SJSA1 (cell line): Measurements from ENCODE around the gene COL16A1. TPM values are rescaled to one million over a fixed set of nuclear protein-coding genes. Genes with fewer than 3 reads are reported as not detected.

Source experiments
- DNase-seq, 2 experiments: peaks; one replicate each; pipeline ENCODE4 v3.0.0-alpha.2; 2015 to 2020; ENCODE audit warnings: low spot score in 2 of 2, low read depth in 1 of 2
- H3K27ac ChIP-seq: fragments of 250-450 bp; sonication (Bioruptor Pico); 2 replicates; pipeline ENCODE4 v1.5.1; 2020; ENCODE audit warnings: mild to moderate bottlenecking, moderate library complexity
- H3K27me3 ChIP-seq: fragments of 250-450 bp; sonication (Bioruptor Pico); replicated peaks from 2 replicates; pipeline ENCODE4 v1.5.1; 2020; ENCODE audit warnings: mild to moderate bottlenecking, moderate library complexity
- H3K36me3 ChIP-seq: fragments of 250-450 bp; sonication (Bioruptor Pico); 2 replicates; pipeline ENCODE4 v1.5.1; 2020; ENCODE audit warnings: mild to moderate bottlenecking
- H3K4me1 ChIP-seq: fragments of 250-450 bp; sonication (Bioruptor Pico); replicated peaks from 2 replicates; pipeline ENCODE4 v1.6.1; 2021; ENCODE audit warnings: mild to moderate bottlenecking
- H3K4me3 ChIP-seq: fragments of 250-450 bp; sonication (Bioruptor Pico); 2 replicates; pipeline ENCODE4 v1.5.1; 2020; ENCODE audit warnings: mild to moderate bottlenecking
- H3K9me3 ChIP-seq: fragments of 250-450 bp; sonication (Bioruptor Pico); replicated peaks from 2 replicates; pipeline ENCODE4 v1.5.1; 2020; ENCODE audit warnings: mild to moderate bottlenecking
- total RNA-seq: library from RNA; depleted of rRNA; stranded (reverse); fragments of >200 nt; shearing (Covaris generic); gene quantifications from 2 replicates; pipeline ENCODE4 v1.2.3, GENCODE V29; 2014

Gene COL16A1
- total RNA-seq, 1 experiment from 2014 or later: 365 TPM

DNA sequence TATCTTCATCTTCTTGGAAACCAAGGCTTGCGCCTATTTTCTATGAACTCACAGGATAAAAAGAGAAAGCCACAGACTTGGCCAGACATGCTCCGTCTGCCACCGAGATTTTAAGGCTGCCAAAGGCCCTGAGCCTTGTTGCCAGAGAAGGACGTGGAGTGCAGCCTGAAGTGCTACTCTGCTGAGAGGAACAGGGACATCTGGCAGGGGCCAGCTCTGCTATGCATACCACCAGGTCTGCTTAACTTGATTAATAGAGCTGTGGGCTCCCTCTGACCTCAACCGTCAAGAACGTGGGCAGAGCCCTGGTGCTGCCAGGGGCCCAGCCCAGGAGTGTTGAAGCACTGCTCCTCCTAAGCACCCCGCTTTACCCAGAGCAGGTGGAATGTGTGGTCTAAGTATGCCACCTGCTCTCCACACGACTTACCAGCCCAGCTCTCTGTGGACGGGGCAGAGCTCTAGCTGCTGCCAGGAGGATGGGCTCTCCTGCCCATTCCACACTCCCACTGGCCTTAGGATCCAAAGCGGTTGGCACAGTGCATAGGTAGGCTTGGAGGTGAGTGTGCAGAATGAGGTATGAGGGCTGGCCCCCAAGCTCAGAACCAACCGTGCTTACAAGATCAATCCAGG, 75.8 kb downstream of the COL16A1 start:
- Histone ChIP-seq H3K4me1 (peaks cover 18% of the 10 kb centered on the region), H3K4me3 (no peak overlapping the region)
- DNase-seq: no peak

DNA sequence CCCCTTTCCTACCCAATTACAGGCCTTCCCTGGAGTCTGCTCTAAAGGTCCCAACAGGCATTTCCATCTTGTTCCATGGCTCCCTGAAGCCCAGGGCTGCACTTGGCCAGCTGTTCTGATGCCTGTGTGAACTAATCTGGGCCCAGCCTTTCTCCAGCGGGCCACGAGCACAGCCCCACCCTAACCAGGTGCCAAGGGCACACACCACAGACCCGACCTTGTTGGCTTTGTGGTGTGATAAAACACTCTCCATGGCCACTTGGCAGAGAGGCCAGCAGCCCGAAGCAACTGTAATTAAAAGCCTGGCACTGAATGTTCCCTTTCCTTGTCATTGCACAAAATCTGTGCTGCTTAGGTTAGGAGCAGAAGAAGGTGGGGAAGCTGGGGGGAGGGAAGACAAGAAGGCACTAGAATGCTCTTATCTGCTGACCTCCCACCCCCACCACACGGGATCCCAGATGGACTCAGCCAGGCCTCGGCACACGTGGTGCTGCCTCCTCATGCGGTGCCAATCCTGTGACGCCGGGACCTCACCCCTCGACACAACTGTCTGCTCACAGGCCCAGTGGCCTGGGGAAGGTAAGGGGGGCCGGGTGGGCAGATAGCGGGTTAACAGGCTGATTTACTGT, 76.4 kb downstream of the COL16A1 start:
- Histone ChIP-seq H3K27me3 (no peaks in the 10 kb centered on the region), H3K9me3 (no peaks in the 10 kb centered on the region), H3K27ac (no peak overlapping the region), H3K36me3 (peaks cover 44% of the 10 kb centered on the region), H3K4me1 (peaks cover 18% of the 10 kb centered on the region), H3K4me3 (no peak overlapping the region)
- no peak for DNase-seq

More for the DNA sequence above, 75.8 kb downstream of the COL16A1 start:
- H3K27me3 ChIP-seq: no peaks in the 10 kb centered on the region
- H3K27ac ChIP-seq: no peak overlapping the region
- no peaks in the 10 kb centered on the region for H3K9me3 ChIP-seq
- H3K36me3 ChIP-seq: peaks cover 51% of the 10 kb centered on the region

DNA sequence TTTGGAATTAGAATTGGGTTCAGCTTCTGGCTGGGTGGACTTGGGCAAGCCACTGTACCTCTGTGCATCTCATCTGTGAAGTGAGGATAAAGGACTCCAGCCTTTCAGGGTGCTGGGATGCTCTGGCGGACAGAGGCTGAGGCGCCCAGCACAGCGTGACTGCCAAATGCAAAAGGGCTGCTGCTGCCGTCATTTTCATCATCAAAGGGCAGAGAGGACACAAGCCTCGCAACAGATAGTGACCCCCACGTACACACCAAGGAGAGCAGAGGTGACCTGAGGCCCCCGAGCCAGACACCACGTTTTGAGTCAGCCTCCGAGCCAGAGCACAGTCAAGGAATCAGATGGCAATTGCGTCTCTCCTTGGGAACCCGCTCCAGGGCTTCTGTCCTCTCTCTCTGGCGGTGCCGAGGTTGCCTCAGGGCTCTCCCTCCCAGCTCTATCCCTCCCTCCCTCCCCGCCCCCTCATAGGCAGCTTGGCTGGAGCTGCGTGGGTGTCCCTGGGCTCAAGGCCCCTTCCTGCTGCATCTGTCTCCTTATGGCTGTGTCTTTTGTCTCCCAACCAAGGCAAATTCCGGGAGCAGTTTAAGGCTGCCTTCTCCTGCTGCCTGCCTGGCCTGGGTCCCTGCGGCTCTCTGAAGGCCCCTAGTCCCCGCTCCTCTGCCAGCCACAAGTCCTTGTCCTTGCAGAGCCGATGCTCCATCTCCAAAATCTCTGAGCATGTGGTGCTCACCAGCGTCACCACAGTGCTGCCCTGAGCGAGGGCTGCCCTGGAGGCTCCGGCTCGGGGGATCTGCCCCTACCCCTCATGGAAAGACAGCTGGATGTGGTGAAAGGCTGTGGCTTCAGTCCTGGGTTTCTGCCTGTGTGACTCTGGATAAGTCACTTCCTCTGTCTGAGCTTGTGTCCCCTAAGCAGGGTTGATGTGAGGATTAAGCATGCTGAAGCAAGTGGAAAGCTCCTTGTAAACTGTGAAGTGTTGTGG, 77.3 kb downstream of the COL16A1 start:
- DNase-seq: peak; percentile 41 to 60
- H3K36me3 ChIP-seq: peaks cover 35% of the 10 kb centered on the region

DNA sequence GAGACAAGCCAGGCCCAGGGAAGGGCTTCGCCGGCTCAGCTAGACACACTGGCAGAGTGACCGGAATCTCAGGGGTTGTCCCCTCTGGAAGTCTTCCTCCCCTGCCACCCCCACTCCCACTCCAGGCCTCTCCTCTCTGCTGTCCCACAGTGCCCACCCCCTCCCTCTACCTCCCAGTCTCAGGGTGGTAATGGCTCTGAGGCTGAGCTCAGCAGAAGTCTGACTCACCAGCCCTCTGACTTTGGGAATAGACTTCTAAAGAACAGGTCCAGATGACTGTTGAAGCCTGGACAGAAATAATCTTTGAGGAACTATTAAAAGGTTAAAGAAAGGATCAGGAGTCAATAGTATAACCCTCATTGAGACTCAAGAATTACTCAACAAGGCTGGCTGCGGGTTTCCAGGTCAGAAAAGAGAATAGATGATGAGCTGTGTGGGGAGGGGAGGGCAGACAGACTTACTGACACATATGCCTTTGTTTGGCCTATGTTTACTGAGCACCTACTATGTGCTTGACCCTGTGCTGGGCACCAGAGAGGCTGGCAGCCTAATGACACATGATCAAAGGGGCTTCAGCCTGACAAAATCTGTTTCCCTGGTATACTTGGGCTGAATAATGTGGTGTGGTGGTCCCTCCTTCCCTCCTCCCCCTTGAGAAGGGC, 78.1 kb downstream of the COL16A1 start:
- Histone ChIP-seq H3K4me3 (no peak overlapping the region), H3K27ac (no peak overlapping the region), H3K27me3 (no peaks in the 10 kb centered on the region), H3K9me3 (no peaks in the 10 kb centered on the region), H3K36me3 (peaks cover 27% of the 10 kb centered on the region), H3K4me1 (peaks cover 18% of the 10 kb centered on the region)
- DNase-seq: peak in 1 of 2 experiments; percentile 25

More for the DNA sequence above, 77.3 kb downstream of the COL16A1 start:
- Histone ChIP-seq H3K4me1 (peaks cover 18% of the 10 kb centered on the region), H3K27me3 (no peaks in the 10 kb centered on the region), H3K27ac (no peak overlapping the region; the same call in 1 of the 2 replicates), H3K9me3 (no peaks in the 10 kb centered on the region), H3K4me3 (no peak overlapping the region)

DNA sequence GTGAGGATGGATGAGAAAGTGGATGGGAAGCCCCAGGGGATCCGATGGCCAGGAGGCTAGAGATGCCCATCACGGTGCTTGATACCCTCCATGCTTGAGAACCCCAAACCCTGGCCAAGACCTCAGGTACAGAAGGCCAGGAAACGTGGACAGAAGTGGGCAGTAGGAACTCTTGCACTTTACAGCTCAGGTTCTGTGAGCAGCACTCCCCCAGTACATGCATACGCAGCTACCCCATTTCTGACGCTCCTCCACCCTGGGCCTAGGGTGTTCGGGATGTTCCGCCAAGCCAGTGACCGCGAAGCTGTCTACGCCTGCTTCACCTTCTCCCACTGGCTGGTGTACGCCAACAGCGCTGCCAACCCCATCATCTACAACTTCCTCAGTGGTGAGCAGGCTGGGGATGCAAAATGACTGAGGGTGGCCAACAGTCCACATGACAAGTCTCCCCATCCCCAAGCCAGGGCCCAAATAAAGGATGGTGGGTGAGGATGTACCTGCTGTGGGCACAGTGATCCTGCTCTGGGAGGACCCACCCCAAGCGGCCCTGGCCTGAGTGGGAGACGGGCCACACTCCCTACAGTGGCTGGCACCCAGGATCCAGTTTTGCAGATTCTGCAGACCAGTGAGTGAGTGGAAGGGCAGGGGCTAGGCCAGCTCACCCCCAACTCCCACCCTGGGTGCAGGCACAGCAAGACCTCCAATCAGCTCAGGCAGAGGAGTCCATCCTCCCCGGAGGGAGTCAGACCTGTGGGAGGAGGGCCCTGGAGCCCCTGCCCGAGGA, 78.9 kb downstream of the COL16A1 start:
- H3K4me1 ChIP-seq: peaks cover 18% of the 10 kb centered on the region
- peaks cover 20% of the 10 kb centered on the region for H3K36me3 ChIP-seq
- no peak for DNase-seq
- no peak overlapping the region for H3K4me3 ChIP-seq
- no peaks in the 10 kb centered on the region for H3K9me3 ChIP-seq
- no peak overlapping the region for H3K27ac ChIP-seq
- H3K27me3 ChIP-seq: no peaks in the 10 kb centered on the region

DNA sequence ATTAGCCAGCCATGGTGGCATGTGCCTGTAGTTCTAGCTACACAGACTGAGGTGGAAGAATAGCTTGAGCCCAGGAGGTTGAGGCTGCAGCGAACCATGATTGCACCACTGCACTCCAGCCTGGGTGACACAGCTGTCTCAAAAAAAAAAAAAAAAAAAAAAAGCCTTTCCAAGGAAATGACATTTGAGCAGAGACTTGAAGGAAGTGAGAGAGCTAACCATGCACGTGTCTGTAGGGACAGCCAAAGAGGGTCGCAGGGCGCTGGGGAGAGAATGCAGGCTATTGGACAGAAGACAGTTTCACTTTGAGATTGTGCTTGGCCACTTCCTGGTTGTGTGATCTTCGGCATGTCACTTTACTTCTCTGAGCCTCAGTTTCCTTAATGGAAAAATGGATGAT, 79.5 kb downstream of the COL16A1 start:
- Histone ChIP-seq H3K27me3 (no peaks in the 10 kb centered on the region), H3K4me3 (no peak overlapping the region)

DNA sequence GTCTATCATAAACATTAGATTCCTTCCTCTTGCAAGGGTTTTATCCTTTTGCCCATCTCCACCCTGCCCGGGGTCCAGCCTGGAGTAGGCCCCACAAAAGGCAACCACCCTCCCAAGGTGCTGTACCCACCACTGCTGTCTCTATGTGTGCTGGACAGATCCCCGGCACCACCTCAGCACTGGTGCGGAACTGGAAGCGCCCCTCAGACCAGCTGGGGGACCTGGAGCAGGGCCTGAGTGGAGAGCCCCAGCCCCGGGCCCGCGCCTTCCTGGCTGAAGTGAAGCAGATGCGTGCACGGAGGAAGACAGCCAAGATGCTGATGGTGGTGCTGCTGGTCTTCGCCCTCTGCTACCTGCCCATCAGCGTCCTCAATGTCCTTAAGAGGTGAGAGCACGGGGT, 80.5 kb downstream of the COL16A1 start:
- Histone ChIP-seq H3K4me3 (no peak overlapping the region), H3K27me3 (no peaks in the 10 kb centered on the region), H3K27ac (no peak overlapping the region), H3K9me3 (no peaks in the 10 kb centered on the region), H3K4me1 (peaks cover 18% of the 10 kb centered on the region), H3K36me3 (peaks cover 7% of the 10 kb centered on the region; the same call in 1 of the 2 replicates)
- no peak for DNase-seq

More for the DNA sequence above, 79.5 kb downstream of the COL16A1 start:
- no peaks in the 10 kb centered on the region for H3K9me3 ChIP-seq
- DNase-seq: no peak
- peaks cover 18% of the 10 kb centered on the region for H3K4me1 ChIP-seq
- H3K27ac ChIP-seq: no peak overlapping the region
- H3K36me3 ChIP-seq: peaks cover 16% of the 10 kb centered on the region

DNA sequence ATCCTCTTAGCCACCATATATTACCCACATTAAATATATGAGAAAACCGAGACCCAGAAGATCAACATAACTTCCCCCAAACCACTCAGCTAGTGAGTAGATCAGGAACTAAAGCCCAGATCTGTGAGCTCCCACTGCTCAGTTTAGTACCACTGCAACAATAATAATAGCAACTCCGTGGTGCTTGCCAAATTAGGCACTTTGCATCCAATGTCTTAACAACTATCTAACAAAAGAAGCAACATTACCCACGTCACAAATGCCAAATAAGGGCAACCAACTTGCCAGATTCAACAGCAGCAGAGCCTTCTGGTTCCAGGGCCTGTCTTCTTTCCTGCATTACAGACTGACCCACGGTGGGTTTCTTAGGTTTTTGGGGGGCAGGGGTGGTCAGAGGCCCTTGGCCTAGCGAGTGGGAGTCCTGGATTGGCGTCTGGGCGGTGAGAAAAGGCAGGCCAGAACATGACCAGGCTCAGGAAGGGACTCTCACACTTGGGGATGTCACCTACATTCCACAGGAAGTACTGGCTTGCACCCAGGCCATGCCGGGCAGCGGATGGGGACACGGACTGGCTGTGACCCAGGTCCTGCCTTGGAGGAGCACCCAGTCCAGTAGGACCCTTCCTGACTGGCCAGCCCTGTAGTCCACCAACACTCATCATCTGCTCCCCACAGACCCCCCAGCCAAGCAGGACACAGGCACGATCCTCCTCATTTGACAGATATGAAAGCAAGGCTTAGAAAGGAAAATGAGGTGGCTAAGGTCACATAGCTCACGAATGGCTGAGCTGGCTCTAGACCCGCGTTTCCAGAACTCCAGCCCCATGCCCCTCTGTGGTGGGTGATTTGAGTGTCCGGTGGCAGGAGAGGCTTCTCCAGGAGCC, 81.7 kb downstream of the COL16A1 start:
- H3K9me3 ChIP-seq: no peaks in the 10 kb centered on the region
- no peak for DNase-seq
- H3K36me3 ChIP-seq: no peaks in the 10 kb centered on the region
- no peak overlapping the region for H3K27ac ChIP-seq
- no peak overlapping the region for H3K4me3 ChIP-seq
- H3K4me1 ChIP-seq: peaks cover 20% of the 10 kb centered on the region
- peaks cover 6% of the 10 kb centered on the region for H3K27me3 ChIP-seq

DNA sequence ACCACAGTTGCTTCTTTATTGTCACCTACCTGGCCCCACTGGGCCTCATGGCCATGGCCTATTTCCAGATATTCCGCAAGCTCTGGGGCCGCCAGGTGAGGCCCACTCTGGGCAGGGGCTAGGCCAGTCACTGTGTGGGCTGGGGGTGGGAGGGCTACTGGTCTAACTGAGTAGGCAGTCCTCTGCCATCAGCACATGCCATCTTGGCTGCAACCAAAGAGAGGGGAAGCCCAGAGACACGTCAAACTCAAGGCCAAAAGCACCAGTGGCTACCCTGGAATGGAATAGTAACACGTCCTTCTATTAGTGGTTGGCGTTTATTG, 82.4 kb downstream of the COL16A1 start:
- DNase-seq: no peak

DNA sequence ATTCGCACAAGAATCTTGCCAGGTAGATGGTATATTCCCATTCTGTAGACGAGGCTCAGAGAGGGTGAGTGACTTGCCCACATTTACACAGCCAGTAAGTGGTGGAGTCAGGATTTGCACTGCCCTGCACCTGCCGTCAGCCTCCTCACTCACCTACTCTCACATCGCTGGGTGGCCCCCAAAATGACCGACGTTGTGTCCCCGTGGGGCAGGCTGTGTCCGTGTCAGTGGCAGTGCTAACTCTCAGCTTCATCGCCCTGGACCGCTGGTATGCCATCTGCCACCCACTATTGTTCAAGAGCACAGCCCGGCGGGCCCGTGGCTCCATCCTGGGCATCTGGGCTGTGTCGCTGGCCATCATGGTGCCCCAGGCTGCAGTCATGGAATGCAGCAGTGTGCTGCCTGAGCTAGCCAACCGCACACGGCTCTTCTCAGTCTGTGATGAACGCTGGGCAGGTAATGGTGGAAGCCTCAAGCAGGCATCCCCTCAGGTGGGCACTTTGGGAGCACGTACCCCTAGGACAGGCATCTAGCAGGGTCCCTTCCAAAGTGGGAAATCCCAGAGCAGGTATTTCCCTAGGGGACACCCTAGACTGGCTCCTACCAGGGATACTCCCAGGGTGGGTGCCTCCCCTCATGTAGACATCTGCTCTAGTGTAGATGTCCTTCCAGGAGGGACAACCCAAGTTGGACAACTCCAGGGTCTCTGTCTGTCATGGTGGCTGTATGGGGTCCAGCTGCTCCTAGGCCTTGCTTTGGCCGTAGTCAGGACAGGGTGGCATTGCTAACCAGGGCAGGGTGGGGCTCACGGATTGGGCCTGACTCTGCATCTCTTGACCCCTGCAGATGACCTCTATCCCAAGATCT, 83.0 kb downstream of the COL16A1 start:
- Histone ChIP-seq H3K4me1 (peaks cover 8% of the 10 kb centered on the region), H3K9me3 (no peaks in the 10 kb centered on the region), H3K36me3 (no peaks in the 10 kb centered on the region), H3K4me3 (no peak overlapping the region), H3K27me3 (peaks cover 8% of the 10 kb centered on the region), H3K27ac (no peak overlapping the region)
- no peak for DNase-seq

More for the DNA sequence above, 82.4 kb downstream of the COL16A1 start:
- H3K27ac ChIP-seq: no peak overlapping the region
- H3K36me3 ChIP-seq: no peaks in the 10 kb centered on the region
- H3K27me3 ChIP-seq: peaks cover 8% of the 10 kb centered on the region
- H3K4me3 ChIP-seq: no peak overlapping the region
- H3K9me3 ChIP-seq: no peaks in the 10 kb centered on the region
- peaks cover 14% of the 10 kb centered on the region for H3K4me1 ChIP-seq

DNA sequence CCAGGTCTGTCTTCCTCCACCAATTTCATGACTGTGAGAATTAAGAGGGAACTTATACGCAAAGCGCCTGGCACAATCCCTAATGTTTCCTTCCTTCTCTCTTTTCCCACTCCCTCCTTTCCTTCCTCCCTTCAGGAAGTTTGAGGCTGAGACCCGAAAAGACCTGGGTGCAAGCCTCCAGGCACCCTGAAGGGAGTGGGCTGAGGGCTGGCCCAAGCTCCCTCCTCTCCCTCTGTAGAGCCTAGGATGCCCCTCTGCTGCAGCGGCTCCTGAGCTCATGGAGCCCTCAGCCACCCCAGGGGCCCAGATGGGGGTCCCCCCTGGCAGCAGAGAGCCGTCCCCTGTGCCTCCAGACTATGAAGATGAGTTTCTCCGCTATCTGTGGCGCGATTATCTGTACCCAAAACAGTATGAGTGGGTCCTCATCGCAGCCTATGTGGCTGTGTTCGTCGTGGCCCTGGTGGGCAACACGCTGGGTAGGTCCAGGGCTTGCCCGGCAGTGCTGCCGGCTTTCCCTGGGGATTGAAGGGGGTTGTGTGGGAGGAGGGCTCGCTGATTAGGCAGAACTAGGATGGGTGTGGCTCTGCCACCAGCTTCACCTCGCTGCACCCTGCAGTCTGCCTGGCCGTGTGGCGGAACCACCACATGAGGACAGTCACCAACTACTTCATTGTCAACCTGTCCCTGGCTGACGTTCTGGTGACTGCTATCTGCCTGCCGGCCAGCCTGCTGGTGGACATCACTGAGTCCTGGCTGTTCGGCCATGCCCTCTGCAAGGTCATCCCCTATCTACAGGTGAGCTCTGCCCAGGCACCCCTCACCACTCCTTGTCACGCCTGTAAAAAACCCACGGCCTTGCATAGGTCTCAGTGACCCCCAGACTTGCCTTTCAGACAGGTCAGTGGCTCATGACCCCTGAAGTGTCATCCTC, 84.6 kb downstream of the COL16A1 start:
- Histone ChIP-seq H3K27me3 (peaks cover 8% of the 10 kb centered on the region), H3K4me3 (no peak overlapping the region), H3K36me3 (no peaks in the 10 kb centered on the region), H3K4me1 (peaks cover 5% of the 10 kb centered on the region), H3K9me3 (no peaks in the 10 kb centered on the region), H3K27ac (no peak overlapping the region)
- DNase-seq: no peak
